HL-60 (cell line): ENCODE measurements around the gene SUCO.

Experiments used
- CTCF ChIP-seq: IDR thresholded peaks from one replicate; pipeline ENCODE4 v1.5.1; 2011; ENCODE audit warnings: low read length, control low read depth, inconsistent platforms; ENCODE audit not compliant: insufficient read depth
- GABPA ChIP-seq: IDR thresholded peaks from 2 replicates; pipeline ENCODE4 v1.6.1; 2012; ENCODE audit warnings: low read depth
- POLR2AphosphoS5 ChIP-seq: IDR thresholded peaks from 2 replicates; pipeline ENCODE4 v1.6.1; 2012; ENCODE audit warnings: low read depth
- REST ChIP-seq: IDR thresholded peaks from 2 replicates; pipeline ENCODE4 v1.6.1; 2012; ENCODE audit warnings: low read depth; ENCODE audit not compliant: insufficient replicate concordance
- SPI1 ChIP-seq: IDR thresholded peaks from 2 replicates; pipeline ENCODE4 v1.6.1; 2012; ENCODE audit warnings: low read depth, mild to moderate bottlenecking, borderline replicate concordance

- no peak for TF ChIP-seq REST
- TF ChIP-seq CTCF, result no peak
- TF ChIP-seq GABPA, result no peak
- TF ChIP-seq POLR2AphosphoS5, result no peak
- no peak for TF ChIP-seq SPI1
Observed at GRCh38 chr1:172556461-172556860, 23.5 kb downstream of the SUCO start.
